ENCODE data around the gene SEMA3G.

Gene SEMA3G

DNA sequence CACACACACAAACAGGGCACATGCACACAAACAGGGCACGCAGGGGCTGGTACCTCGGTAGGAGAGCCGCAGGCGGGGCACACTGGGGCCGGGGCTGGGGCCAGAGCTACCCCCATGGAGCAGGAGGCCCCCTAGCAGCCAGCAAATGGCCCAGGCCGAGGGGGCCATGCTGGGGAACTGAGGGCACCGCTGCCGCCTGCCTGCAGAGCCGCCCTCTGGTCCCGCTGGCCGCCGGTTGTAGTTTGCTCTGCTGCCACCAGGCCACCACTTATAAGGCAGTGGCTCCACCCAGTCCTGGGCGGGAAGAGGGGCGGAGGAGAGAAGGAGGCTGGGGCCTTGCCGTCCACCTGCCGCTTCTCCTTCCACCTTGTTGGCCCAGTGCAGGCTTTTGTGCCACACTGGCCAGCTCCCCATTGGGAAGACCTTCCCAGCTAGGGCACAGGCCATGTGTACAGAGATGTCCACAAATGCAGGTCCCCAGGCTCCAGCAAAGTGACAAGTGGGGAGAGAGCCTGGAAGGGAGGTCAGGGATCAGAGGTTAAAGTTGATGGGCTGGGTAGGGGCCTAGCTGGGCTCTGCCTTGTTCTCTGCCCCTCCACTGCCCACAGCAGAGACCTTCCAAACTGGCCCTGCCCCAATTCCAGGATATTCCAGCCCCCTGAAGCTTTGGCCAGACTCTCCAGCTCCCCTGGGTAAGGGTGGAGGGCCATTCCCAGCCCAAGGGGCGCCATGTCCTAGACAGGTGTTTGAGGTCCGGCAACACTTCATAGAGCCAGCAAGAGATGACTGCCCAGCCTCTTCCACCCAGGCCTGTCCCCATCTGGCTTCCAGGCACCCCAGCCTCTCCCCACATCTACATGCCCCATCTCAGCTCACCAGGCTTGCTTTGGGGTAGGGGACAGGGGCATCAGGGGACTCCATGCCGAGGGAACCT, at the start of gene SEMA3G:
Gene SEMA3G, minus strand, starts transcription at position 244 of the 934 bp plus-strand sequence. Its CDS starts 76 bp downstream, at position 168.
- DNase-seq (peak; percentile 65), ATAC-seq (replicated peaks) (peak; percentile 97 to 98)
- peaks cover 0 to 16% of the 10 kb centered on the region in 2 donors for H3K27me3 Mint-ChIP-seq
- peaks cover 8 to 23% of the 10 kb centered on the region in 2 donors for H3K4me1 Mint-ChIP-seq
- peak within 1 kb of the TSS; percentile 65 for H3K27ac Mint-ChIP-seq
- H3K36me3 Mint-ChIP-seq = no peaks in the 10 kb centered on the region
- H3K9me3 Mint-ChIP-seq = no peaks in the 10 kb centered on the region
- H3K4me3 Mint-ChIP-seq = no peak within 1 kb of the TSS

DNA sequence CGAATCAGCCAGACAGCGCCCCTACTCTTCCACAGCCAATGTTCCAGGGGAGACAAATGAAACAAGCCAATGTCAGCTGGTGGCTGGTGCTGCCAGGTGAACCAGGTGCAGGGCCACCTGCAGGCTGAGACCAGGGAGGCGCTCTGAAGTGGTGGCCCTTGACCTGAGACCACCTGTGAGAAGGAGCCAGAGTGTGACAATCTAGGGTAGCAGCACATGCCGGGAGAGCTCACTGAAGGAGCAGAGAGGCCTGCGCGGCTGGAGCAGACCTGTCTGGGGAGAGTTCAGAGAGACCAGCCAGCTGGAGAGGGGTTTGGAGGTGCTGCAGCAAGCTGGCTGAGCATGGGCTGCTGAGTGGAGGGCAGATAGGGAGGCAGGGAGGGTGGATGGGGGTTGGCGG, 49.5 kb upstream of the SEMA3G start:
- Mint-ChIP-seq H3K36me3 (peaks cover 15 to 28% of the 10 kb centered on the region in 2 donors), H3K27ac (no peak overlapping the region), H3K4me1 (peaks cover 17 to 27% of the 10 kb centered on the region in 2 donors), H3K27me3 (peaks cover 9 to 25% of the 10 kb centered on the region in 2 donors), H3K9me3 (no peaks in the 10 kb centered on the region), H3K4me3 (no peak overlapping the region)
- DNase-seq (no peak), ATAC-seq (replicated peaks) (no peak)

DNA sequence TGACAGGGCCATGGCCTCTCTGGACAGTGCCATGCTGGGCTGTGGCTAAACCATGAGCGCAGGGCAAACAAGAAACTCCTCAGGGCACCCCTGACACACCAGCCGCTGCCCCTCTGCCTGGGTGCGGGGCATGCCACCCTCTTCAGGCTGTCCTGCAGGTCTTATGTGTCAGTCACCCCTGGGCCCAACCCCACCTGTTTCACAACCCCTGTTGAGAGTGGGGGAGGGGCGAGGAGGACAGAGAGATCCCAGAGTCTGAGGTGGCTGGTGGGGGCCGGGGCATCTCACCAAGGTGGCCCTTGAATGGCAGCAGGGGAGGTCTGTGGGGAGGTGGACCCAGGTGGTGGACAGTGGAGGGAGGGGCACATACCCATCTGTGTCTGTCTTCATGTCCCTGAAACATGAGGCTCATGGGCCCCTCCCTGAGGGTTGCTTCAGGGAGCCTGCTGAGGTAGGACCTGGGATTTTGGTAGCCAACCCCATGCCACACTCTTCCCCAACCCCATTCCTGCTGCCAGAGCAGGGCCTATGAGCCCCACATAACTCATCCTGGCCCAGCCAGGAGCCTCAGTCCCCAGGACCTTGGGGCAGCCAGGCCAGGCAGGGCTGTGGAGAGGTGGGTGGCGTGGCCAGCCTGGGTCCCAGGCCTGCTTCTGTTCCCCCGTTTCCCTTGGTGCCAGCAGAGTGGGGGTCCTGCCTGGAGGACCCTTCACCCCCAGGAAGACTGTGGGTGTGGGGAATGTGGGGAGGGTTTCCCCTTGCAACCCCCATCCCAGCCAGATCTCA, 48.5 kb upstream of the SEMA3G start:
- Mint-ChIP-seq H3K36me3 (peaks cover 18 to 28% of the 10 kb centered on the region in 2 donors), H3K27me3 (peaks cover 9 to 19% of the 10 kb centered on the region in 2 donors), H3K4me1 (peaks cover 7 to 17% of the 10 kb centered on the region in 2 donors), H3K27ac (no peak overlapping the region), H3K9me3 (no peaks in the 10 kb centered on the region), H3K4me3 (no peak overlapping the region)
- no peak for ATAC-seq (replicated peaks)
- no peak for DNase-seq

DNA sequence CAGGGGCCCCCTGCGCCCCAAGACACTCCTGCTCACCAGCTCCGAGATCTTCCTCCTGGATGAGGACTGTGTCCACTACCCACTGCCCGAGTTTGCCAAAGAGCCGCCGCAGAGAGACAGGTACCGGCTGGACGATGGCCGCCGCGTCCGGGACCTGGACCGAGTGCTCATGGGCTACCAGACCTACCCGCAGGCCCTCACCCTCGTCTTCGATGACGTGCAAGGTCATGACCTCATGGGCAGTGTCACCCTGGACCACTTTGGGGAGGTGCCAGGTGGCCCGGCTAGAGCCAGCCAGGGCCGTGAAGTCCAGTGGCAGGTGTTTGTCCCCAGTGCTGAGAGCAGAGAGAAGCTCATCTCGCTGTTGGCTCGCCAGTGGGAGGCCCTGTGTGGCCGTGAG, 47.2 kb upstream of the SEMA3G start:
- H3K36me3 Mint-ChIP-seq = peaks cover 30 to 41% of the 10 kb centered on the region in 2 donors

DNA sequence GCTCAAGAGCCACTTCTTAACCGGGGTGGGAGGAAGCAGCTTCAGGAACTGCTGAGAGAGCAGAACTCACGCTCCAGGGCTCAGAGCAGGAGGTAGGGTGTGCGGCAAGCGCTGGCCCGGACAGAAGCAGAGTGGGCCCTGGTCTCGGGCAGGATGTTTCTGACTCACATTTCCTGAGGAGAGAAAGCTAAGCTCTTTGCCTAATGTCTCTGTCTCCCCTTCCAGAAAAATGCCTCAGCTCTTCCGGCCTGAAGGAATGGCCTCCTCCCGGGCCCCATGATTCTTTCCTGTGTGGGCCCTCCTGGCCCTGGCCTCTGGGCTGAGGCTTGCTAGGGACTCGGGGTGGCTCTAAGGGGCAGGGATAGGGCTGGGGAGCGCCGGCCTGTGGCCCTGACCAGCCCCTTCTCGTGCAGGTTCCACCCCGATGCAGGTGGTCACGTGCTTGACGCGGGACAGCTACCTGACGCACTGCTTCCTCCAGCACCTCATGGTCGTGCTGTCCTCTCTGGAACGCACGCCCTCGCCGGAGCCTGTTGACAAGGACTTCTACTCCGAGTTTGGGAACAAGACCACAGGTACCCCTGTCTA, 46.1 kb upstream of the SEMA3G start:
- Mint-ChIP-seq H3K4me1 (peaks cover 2 to 7% of the 10 kb centered on the region in 2 donors), H3K27ac (no peak overlapping the region), H3K9me3 (no peaks in the 10 kb centered on the region), H3K36me3 (peaks cover 30 to 46% of the 10 kb centered on the region in 2 donors), H3K4me3 (no peak overlapping the region), H3K27me3 (peaks cover 6 to 9% of the 10 kb centered on the region in 2 donors)
- no peak for ATAC-seq (replicated peaks)
- no peak for DNase-seq

More for the DNA sequence above, 47.2 kb upstream of the SEMA3G start:
- H3K9me3 Mint-ChIP-seq = no peaks in the 10 kb centered on the region
- H3K27ac Mint-ChIP-seq = peak overlapping the region; percentile 14
- H3K27me3 Mint-ChIP-seq = peaks cover 9 to 16% of the 10 kb centered on the region in 2 donors
- peaks cover 2 to 7% of the 10 kb centered on the region in 2 donors for H3K4me1 Mint-ChIP-seq
- no peak overlapping the region for H3K4me3 Mint-ChIP-seq
- no peak for ATAC-seq (replicated peaks)
- DNase-seq = no peak

DNA sequence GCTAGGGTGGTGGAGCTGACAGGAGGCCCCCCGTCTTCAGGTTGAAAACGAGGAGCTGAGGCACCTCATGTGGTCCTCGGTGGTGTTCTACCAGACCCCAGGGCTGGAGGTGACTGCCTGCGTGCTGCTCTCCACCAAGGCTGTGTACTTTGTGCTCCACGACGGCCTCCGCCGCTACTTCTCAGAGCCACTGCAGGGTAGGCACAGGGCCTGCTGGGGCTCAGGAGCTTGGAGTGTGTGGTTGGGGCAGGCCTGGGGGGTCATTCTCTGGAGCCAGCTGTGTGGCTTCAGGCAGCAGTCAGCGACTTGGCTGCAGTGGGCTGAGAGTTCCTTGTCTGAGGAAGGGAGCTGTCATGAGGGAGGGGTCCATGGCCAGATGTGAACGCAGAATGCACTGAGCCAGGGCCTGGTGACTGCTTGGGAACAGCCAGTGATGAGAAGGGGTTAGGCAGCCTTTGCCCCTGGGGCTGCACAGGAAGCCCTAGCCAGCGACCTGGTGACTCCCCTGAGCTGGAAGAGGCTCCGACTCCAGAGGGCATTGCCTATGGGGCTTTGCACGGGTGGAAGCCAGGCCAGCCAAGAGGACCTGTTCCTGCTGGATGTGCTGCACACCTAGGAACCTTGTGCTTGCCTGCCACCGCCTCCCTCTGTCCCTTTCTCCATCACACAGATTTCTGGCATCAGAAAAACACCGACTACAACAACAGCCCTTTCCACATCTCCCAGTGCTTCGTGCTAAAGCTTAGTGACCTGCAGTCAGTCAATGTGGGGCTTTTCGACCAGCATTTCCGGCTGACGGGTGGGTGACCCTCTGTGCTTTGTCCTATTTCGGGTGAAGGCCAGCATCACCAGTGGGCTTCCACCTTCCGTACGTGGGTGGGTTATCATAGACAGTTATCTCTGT, 45.4 kb upstream of the SEMA3G start:
- Mint-ChIP-seq H3K9me3 (no peaks in the 10 kb centered on the region), H3K4me3 (no peak overlapping the region), H3K36me3 (peaks cover 32 to 51% of the 10 kb centered on the region in 2 donors), H3K27me3 (peaks cover 4 to 7% of the 10 kb centered on the region in 2 donors), H3K4me1 (peaks cover 2 to 7% of the 10 kb centered on the region in 2 donors), H3K27ac (no peak overlapping the region)
- ATAC-seq (replicated peaks) = no peak
- no peak for DNase-seq

DNA sequence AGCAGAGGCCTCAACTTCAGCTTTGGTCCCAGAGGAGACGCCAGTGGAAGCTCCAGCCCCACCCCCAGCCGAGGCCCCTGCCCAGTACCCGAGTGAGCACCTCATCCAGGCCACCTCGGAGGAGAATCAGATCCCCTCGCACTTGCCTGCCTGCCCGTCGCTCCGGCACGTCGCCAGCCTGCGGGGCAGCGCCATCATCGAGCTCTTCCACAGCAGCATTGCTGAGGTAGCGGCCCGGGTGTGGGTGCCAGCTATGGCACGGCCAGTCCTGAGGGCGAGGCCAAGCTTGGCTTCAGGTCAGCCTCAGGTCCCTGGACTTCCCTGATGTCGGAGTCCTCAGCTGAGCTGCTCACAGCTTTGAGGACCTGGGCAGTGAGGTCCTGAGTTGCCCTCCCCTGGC, 44.5 kb upstream of the SEMA3G start:
- H3K36me3 Mint-ChIP-seq = peaks cover 33 to 56% of the 10 kb centered on the region in 2 donors
- H3K4me3 Mint-ChIP-seq = no peak overlapping the region
- H3K9me3 Mint-ChIP-seq = no peaks in the 10 kb centered on the region
- ATAC-seq (replicated peaks) (no peak), DNase-seq (no peak)
- H3K27me3 Mint-ChIP-seq = peaks cover 2 to 3% of the 10 kb centered on the region in 2 donors
- peaks cover 2 to 4% of the 10 kb centered on the region in 2 donors for H3K4me1 Mint-ChIP-seq
- H3K27ac Mint-ChIP-seq = no peak overlapping the region

DNA sequence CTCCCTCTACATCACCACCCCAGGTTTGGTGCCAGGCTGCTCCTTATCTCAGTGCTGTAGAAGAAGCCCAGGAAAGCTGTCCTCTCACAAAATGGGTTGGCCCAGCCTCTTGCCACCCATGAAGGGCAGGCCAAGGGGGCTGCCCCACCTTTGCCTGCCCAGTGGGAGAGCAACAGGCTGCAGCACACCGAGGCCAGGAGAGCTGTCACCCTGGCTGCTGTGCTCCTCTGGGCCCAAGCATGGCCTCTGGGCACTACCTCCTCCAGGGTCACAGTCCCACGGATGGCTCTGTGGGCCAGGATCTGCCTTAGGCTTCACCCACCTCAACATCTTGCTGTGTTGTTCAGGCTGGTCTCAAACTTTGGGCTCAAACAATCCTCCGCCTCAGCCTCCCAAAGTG, 43.8 kb upstream of the SEMA3G start:
- H3K36me3 Mint-ChIP-seq = peaks cover 33 to 56% of the 10 kb centered on the region in 2 donors
- H3K4me3 Mint-ChIP-seq = no peak overlapping the region
- no peaks in the 10 kb centered on the region for H3K27me3 Mint-ChIP-seq
- no peak overlapping the region for H3K27ac Mint-ChIP-seq
- no peak for ATAC-seq (replicated peaks)
- no peak for DNase-seq
- peaks cover 0 to 2% of the 10 kb centered on the region in 2 donors for H3K4me1 Mint-ChIP-seq
- H3K9me3 Mint-ChIP-seq = no peaks in the 10 kb centered on the region

DNA sequence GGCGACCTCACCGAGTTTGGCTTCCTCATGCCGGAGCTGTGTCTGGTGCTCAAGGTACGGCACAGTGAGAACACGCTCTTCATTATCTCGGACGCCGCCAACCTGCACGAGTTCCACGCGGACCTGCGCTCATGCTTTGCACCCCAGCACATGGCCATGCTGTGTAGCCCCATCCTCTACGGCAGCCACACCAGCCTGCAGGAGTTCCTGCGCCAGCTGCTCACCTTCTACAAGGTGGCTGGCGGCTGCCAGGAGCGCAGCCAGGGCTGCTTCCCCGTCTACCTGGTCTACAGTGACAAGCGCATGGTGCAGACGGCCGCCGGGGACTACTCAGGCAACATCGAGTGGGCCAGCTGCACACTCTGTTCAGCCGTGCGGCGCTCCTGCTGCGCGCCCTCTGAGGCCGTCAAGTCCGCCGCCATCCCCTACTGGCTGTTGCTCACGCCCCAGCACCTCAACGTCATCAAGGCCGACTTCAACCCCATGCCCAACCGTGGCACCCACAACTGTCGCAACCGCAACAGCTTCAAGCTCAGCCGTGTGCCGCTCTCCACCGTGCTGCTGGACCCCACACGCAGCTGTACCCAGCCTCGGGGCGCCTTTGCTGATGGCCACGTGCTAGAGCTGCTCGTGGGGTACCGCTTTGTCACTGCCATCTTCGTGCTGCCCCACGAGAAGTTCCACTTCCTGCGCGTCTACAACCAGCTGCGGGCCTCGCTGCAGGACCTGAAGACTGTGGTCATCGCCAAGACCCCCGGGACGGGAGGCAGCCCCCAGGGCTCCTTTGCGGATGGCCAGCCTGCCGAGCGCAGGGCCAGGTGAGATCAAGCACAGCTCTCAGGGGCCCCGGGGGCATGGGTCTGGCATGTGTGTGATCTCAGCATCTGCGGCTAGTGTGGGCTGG, 43.1 kb upstream of the SEMA3G start:
- Mint-ChIP-seq H3K4me1 (peaks cover 0 to 2% of the 10 kb centered on the region in 2 donors), H3K27ac (no peak overlapping the region), H3K9me3 (no peaks in the 10 kb centered on the region), H3K4me3 (no peak overlapping the region), H3K27me3 (no peaks in the 10 kb centered on the region), H3K36me3 (peaks cover 33 to 56% of the 10 kb centered on the region in 2 donors)
- no peak for DNase-seq
- ATAC-seq (replicated peaks) = no peak

DNA sequence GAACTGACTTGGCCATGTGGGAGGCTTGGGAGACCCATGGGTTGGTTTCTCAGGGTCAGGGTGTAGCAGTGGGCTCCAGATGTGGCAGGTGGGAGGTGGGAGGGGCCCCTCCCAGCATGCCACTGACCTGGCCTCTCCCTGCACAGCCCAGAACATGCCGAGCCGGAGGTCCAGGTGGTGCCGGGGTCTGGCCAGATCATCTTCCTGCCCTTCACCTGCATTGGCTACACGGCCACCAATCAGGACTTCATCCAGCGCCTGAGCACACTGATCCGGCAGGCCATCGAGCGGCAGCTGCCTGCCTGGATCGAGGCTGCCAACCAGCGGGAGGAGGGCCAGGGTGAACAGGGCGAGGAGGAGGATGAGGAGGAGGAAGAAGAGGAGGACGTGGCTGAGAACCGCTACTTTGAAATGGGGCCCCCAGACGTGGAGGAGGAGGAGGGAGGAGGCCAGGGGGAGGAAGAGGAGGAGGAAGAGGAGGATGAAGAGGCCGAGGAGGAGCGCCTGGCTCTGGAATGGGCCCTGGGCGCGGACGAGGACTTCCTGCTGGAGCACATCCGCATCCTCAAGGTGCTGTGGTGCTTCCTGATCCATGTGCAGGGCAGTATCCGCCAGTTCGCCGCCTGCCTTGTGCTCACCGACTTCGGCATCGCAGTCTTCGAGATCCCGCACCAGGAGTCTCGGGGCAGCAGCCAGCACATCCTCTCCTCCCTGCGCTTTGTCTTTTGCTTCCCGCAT, 42.3 kb upstream of the SEMA3G start:
- no peak overlapping the region for H3K4me3 Mint-ChIP-seq
- ATAC-seq (replicated peaks) = no peak
- H3K27ac Mint-ChIP-seq = peak overlapping the region; percentile 22
- H3K9me3 Mint-ChIP-seq = no peaks in the 10 kb centered on the region
- peaks cover 0 to 2% of the 10 kb centered on the region in 2 donors for H3K4me1 Mint-ChIP-seq
- DNase-seq = no peak
- H3K36me3 Mint-ChIP-seq = peaks cover 33 to 55% of the 10 kb centered on the region in 2 donors
- H3K27me3 Mint-ChIP-seq = no peaks in the 10 kb centered on the region

DNA sequence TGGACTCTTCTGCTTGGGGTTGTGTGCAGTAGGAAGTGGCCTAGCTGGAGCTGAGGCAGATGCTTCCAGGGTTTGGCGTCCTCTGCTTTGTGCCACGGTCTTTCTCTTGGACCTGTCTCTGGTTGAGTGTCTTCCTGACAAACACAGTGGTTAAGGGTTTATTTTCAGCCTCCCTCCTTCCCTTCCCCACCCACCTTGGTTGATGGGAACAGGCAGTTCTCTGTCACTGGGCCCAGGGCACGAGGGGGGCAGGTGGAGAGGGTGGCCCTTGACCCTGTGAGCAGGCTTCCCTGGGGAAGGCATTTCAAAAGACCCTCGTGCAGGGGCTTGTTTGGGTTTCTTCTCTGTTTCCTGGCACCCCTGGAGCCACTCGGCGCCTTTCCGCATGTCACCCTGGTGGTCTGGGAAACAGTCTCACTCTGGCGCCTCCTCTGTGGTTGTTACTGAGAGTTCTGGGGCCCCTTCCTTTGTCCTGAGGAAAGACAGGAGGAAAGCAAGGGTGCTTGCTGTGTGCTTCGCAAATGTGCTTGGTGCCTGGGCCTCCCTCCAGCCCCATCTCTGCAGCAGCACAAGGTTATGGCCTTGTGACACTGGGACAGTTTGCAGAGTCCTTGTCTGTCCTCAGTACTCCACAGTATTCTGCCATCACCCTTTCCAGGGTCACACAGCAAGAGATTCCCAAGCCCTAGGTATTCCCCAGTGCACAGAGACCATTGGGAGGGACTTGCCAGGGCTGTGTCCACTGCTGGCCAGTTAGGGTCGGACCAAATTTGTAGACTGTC, 40.0 kb upstream of the SEMA3G start:
- no peak overlapping the region for H3K4me3 Mint-ChIP-seq
- no peak overlapping the region for H3K27ac Mint-ChIP-seq
- H3K4me1 Mint-ChIP-seq = no peaks in the 10 kb centered on the region
- no peak for DNase-seq
- no peak for ATAC-seq (replicated peaks)
- no peaks in the 10 kb centered on the region for H3K9me3 Mint-ChIP-seq
- H3K27me3 Mint-ChIP-seq = no peaks in the 10 kb centered on the region
- peaks cover 42 to 60% of the 10 kb centered on the region in 2 donors for H3K36me3 Mint-ChIP-seq

All from stimulated activated naive B cell treated with anti-CD40 and anti-IgM and Interleukin-4, amounts not matched to agents 10 μg/mL and 1 μg/mL and 100 μg/mL, for 72 hours (primary cell).